Loucy (cell line): Measurements from ENCODE around the gene KLK1.

Experiments
- H2AFZ ChIP-seq: fragments of 200-600 bp; sonication (generic); 2 replicates; pipeline ENCODE4 v1.6.0; 2016; ENCODE audit warnings: antibody characterized with exemption, mild to moderate bottlenecking, low read length, moderate library complexity
- H3F3A ChIP-seq: fragments of 200-600 bp; 2 replicates; pipeline ENCODE4 v1.6.0; 2016; ENCODE audit warnings: antibody characterized with exemption, low read depth, mild to moderate bottlenecking
- H3K27me3 ChIP-seq: fragments of 200-600 bp; sonication (generic); 2 replicates; pipeline ENCODE4 v1.6.1; 2014; ENCODE audit warnings: low read length, mild to moderate bottlenecking; ENCODE audit not compliant: insufficient read depth, poor library complexity, severe bottlenecking
- H3K36me3 ChIP-seq: fragments of 200-600 bp; sonication (generic); 2 replicates; pipeline ENCODE4 v1.6.1; 2016; ENCODE audit warnings: low read length; ENCODE audit not compliant: insufficient read depth
- H3K4me1 ChIP-seq: fragments of 200-600 bp; sonication (generic); 2 replicates; pipeline ENCODE4 v1.5.1; 2014; ENCODE audit warnings: low read length, mild to moderate bottlenecking; ENCODE audit not compliant: insufficient read depth, poor library complexity, severe bottlenecking
- H3K4me2 ChIP-seq: fragments of 200-600 bp; sonication (generic); 2 replicates; pipeline ENCODE4 v1.6.0; 2014; ENCODE audit warnings: antibody characterized with exemption, low read length, low read depth, mild to moderate bottlenecking; ENCODE audit not compliant: poor library complexity, severe bottlenecking
- H3K4me3 ChIP-seq: fragments of 200-600 bp; sonication (generic); 2 replicates; pipeline ENCODE4 v1.5.1; 2014; ENCODE audit warnings: low read length, mild to moderate bottlenecking, mixed read lengths; ENCODE audit not compliant: poor library complexity, severe bottlenecking
- H3K79me2 ChIP-seq: fragments of 200-600 bp; sonication (generic); 2 replicates; pipeline ENCODE4 v1.6.1; 2014; ENCODE audit warnings: low read length; ENCODE audit not compliant: insufficient read depth
- H3K9ac ChIP-seq: fragments of 200-600 bp; sonication (generic); 2 replicates; pipeline ENCODE4 v1.6.0; 2014; ENCODE audit warnings: mild to moderate bottlenecking, low read depth, low read length, moderate library complexity; ENCODE audit not compliant: poor library complexity, severe bottlenecking
- H3K9me2 ChIP-seq: fragments of 200-600 bp; sonication (generic); replicated peaks from 2 replicates; pipeline ENCODE4 v1.6.1; 2016; ENCODE audit warnings: low read depth, low read length, mixed read lengths
- H3K9me3 ChIP-seq: fragments of 200-600 bp; sonication (generic); 2 replicates; pipeline ENCODE4 v1.6.1; 2014; ENCODE audit warnings: mild to moderate bottlenecking, antibody characterized with exemption, low read length, low read depth; ENCODE audit not compliant: insufficient read depth
- H4K20me1 ChIP-seq: fragments of 200-600 bp; sonication (generic); 2 replicates; pipeline ENCODE4 v1.6.0; 2014; ENCODE audit warnings: antibody characterized with exemption, low read length, mild to moderate bottlenecking; ENCODE audit not compliant: insufficient read depth, poor library complexity, severe bottlenecking
- CTCF ChIP-seq: fragments of 200-600 bp; sonication (generic); conservative IDR thresholded peaks from 2 replicates; pipeline ENCODE4 v1.5.1; 2014; ENCODE audit warnings: mild to moderate bottlenecking, antibody characterized with exemption, low read length
- EZH2phosphoT487 ChIP-seq: fragments of 200-600 bp; IDR thresholded peaks from 2 replicates; pipeline ENCODE4 v1.6.1; 2018; ENCODE audit warnings: antibody characterized with exemption, mild to moderate bottlenecking, moderate library complexity, borderline replicate concordance

KLK1 gene

GRCh38 chr19:50793558-50794065 is 30.0 kb downstream of the KLK1 start:
- Histone ChIP-seq H3K27me3 (no peaks in the 10 kb centered on the region), H3K9me3 (no peaks in the 10 kb centered on the region)

GRCh38 chr19:50792272-50793250 is 31.0 kb downstream of the KLK1 start:
- Histone ChIP-seq H3K9me3 (no peaks in the 10 kb centered on the region), H2AFZ (no peak overlapping the region), H3K36me3 (peaks cover 25% of the 10 kb centered on the region; the same call in 1 of the 2 replicates), H3F3A (0 out of 2 replicates have a peak, but pooled peaks cover 4% of the 10 kb centered on the region), H3K4me1 (no peaks in the 10 kb centered on the region), H3K79me2 (peaks cover under 1% of the 10 kb centered on the region; the same call in 1 of the 2 replicates), H3K4me3 (no peak overlapping the region), H4K20me1 (peaks cover 24% of the 10 kb centered on the region), H3K9ac (no peak overlapping the region), H3K27me3 (no peaks in the 10 kb centered on the region), H3K9me2 (no peaks in the 10 kb centered on the region), H3K4me2 (no peak overlapping the region)
- no peak for TF ChIP-seq CTCF
- TF ChIP-seq EZH2phosphoT487, result no peak

More at GRCh38 chr19:50793558-50794065, 30.0 kb downstream of the KLK1 start:
- Histone ChIP-seq H2AFZ (no peak overlapping the region), H3F3A (0 out of 2 replicates have a peak, but pooled peaks cover 4% of the 10 kb centered on the region), H3K9ac (no peak overlapping the region), H3K36me3 (peaks cover 36% of the 10 kb centered on the region; the same call in 1 of the 2 replicates), H3K9me2 (no peaks in the 10 kb centered on the region), H3K4me1 (no peaks in the 10 kb centered on the region), H3K4me3 (no peak overlapping the region), H3K79me2 (peaks cover 11% of the 10 kb centered on the region; the same call in 1 of the 2 replicates), H4K20me1 (peaks cover 34% of the 10 kb centered on the region), H3K4me2 (no peak overlapping the region)
- TF ChIP-seq CTCF (no peak), EZH2phosphoT487 (no peak)

GRCh38 chr19:50791594-50792271 is 31.9 kb downstream of the KLK1 start:
- H4K20me1 ChIP-seq, result peaks cover 16% of the 10 kb centered on the region
- no peak overlapping the region for H2AFZ ChIP-seq
- H3K36me3 ChIP-seq, result peaks cover 17% of the 10 kb centered on the region; the same call in 1 of the 2 replicates
- H3K4me1 ChIP-seq, result no peaks in the 10 kb centered on the region
- H3K9me2 ChIP-seq, result no peaks in the 10 kb centered on the region
- no peak overlapping the region for H3K9ac ChIP-seq
- no peak overlapping the region for H3K4me3 ChIP-seq
- H3K79me2 ChIP-seq, result no peaks in the 10 kb centered on the region
- TF ChIP-seq EZH2phosphoT487 (no peak), CTCF (no peak)
- 0 out of 2 replicates have a peak, but pooled peaks cover 4% of the 10 kb centered on the region for H3F3A ChIP-seq
- no peaks in the 10 kb centered on the region for H3K9me3 ChIP-seq
- no peak overlapping the region for H3K4me2 ChIP-seq
- H3K27me3 ChIP-seq, result no peaks in the 10 kb centered on the region
